Right lobe of liver (tissue), 4 donors: Measurements from ENCODE around the gene VRK1.

Experiments used
- POLR2A ChIP-seq: fragments of 450-650 bp; IDR thresholded peaks from one replicate; pipeline ENCODE4 v1.6.1; 2017; ENCODE audit warnings: antibody characterized with exemption, mild to moderate bottlenecking
- TF ChIP-seq, protein P1 (sequence below), 4 donors: fragments of 200-600 bp in 3 of 4; fragments of 450-650 bp in 1 of 4; IDR thresholded peaks; one replicate each; pipeline versions ENCODE4 v1.5.1 to v1.8.0; 2016 to 2022; ENCODE audit warnings: antibody characterized with exemption in 4 of 4, mild to moderate bottlenecking in 2 of 4
- donor health status: DM: no; HTN: no; CAD: no.
- donor health status: DM: no; HTN: no; CAD: no.
- donor health status: DM: no; HTN: yes; CAD: no.

DNA sequence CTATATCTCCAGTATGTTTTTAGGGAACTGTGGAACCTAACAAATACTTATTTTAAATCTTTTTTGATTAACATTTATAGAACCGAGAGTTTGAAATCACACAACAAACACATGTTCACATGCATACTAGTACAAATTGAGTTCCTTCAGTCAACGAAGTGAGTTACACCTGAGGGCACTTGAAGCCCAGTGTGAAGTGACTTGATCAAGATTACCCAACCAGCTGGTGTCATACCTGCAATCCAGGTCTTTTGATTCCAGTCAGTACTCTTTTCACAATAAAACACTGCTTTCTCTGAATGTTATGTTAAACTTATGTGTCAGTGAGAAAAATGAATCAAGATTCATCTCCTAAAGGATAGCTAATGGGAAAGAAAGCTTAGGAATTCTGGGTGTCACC, 35.2 kb downstream of the VRK1 start:
- TF ChIP-seq, protein P1, sequence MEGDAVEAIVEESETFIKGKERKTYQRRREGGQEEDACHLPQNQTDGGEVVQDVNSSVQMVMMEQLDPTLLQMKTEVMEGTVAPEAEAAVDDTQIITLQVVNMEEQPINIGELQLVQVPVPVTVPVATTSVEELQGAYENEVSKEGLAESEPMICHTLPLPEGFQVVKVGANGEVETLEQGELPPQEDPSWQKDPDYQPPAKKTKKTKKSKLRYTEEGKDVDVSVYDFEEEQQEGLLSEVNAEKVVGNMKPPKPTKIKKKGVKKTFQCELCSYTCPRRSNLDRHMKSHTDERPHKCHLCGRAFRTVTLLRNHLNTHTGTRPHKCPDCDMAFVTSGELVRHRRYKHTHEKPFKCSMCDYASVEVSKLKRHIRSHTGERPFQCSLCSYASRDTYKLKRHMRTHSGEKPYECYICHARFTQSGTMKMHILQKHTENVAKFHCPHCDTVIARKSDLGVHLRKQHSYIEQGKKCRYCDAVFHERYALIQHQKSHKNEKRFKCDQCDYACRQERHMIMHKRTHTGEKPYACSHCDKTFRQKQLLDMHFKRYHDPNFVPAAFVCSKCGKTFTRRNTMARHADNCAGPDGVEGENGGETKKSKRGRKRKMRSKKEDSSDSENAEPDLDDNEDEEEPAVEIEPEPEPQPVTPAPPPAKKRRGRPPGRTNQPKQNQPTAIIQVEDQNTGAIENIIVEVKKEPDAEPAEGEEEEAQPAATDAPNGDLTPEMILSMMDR (IDR thresholded peaks at IDR 0.05), result no peak
- TF ChIP-seq POLR2A, result no peak
